HG02943 (cell line): ENCODE results near the gene CAMTA1.
"Not testable (repeated sequence)": the region's sequence is repeated elsewhere in the genome, so short reads cannot be mapped to it uniquely, and the experiment has no call there.

Experiments
- ATAC-seq: cut with Tn5 transposase; IDR thresholded peaks from one replicate; pipeline ENCODE4 v1.9.1; 2021; ENCODE audit warnings: mild to moderate bottlenecking, low read depth, moderate library complexity; ENCODE audit not compliant: unreplicated experiment

CAMTA1 gene

DNA sequence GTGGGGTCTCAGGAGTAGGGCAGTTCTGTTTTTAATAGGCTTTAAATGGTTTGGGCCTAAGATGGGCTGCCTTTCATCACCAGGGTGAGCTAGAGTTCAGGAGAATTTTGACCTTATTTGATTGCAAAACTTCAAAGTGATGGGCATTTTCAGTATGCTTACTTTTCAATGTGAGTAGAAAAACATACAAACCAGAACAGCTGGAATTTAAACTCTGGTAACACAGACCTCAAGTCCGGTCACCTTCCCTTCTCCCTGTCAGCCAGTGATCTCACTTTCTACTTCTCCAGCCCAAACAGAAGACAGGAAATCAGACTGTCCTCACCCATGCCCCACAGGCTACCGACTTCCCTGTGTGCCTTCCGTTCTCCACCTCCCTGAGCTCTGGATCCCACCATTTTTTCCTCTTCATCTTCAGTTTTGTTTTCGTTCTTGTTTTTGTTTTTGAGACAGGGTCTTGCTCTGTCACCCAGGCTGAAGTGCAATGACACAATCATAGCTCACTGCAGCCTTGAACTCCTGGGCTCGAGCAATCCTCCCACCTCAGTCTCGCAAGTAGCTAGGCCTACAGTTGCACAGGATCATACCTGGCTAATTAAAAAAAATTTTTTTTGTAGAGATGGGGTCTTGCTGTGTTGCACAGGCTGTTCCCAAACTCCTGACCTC lies 374.0 kb downstream of the CAMTA1 start:
- no peak for ATAC-seq

DNA sequence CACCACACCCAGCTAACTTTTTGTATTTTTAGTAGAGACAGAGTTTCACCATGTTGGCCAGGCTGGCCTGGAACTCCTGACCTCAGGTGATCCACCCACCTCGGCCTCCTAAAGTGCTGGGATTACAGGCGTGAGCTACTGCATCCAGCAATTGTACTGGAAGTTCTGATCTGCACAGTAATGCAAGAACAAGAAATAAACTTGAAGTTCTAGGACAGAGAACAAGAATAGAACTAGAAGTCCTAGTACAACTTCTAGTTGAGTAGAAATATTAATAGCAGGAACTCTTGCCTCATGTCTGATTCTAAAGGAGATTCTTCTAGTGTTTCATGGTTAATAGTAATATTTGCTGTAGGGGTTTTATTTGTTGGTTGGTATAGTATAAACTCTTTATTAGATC lies 383.3 kb downstream of the CAMTA1 start:
- not testable (repeated sequence) for ATAC-seq

DNA sequence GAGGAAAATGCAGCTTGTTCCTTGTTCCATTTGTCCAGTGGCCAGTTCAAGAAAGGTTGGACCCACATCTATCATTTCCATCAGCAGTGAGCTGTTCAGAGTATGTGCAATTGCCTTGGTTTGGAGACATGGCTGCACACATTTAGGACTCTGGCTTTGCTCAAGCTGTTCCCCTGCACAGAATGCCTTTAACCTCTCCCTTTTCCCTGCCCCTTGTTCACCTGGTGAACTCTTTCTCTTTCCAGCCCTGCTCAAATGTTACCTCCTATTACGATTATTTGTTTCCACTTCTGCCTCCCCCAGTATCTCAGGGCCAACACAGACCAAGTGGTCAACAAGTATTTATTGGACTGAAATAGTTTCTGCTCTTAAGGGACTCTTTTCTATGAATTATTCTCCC lies 385.9 kb downstream of the CAMTA1 start:
- ATAC-seq = no peak

DNA sequence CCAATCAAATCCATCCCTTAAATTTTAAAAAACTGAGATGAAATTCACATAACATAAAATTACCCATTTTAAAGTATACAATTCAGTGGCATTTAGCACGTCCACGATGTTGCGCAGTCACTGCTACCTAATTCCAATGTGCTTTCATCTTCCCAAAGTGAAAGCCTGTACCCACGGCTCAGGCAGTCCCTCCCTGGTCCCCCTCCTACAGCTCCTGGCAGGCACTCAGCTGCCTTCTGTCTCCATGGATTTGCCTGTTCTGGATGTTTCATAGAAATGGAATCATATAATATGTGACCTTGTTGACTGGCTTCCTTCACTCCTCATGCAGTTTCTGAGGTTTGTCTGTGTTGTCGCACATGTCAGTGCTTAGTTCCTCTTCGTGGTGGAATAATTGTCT lies 386.3 kb downstream of the CAMTA1 start:
- no peak for ATAC-seq

DNA sequence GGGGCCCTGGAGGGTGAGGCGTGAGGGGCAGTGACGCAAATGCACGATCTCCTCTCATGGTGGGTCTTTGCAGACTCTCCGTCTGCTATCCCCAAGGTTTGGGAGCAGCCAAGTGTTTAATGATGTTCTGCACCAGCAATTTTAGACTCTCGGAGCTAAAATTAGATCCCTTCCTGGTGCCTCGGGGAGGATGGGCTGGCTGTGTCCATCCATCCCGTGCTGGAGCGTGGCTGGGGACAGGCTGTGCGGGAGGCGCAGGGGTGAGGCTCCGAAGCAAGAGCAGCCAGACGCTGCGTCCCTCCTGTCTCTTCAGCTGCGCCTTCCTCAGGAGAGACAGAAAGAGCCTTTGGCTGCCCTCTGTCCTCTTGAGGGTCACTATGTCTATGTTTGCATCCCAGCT lies 387.6 kb downstream of the CAMTA1 start:
- ATAC-seq = no peak

DNA sequence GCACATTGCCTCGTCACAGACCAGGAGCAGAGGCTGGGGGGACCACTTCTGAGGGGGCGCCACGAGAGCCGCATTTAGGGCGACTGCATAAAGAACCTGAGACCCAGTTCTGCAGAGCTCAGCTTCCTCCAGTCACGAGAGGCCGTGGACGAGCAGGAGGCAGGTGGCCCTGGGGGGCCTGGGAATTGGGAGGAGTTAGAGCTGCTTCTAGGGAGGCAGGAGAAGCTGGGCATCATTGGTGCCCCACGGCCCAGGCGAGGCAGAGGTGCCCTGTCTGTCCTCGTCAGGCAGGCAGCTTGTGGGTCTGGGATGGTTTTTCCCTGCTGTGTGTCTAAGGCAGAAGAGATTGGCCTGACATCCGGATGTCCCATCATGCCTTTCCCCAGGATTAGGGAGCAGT lies 389.3 kb downstream of the CAMTA1 start:
- no peak for ATAC-seq

DNA sequence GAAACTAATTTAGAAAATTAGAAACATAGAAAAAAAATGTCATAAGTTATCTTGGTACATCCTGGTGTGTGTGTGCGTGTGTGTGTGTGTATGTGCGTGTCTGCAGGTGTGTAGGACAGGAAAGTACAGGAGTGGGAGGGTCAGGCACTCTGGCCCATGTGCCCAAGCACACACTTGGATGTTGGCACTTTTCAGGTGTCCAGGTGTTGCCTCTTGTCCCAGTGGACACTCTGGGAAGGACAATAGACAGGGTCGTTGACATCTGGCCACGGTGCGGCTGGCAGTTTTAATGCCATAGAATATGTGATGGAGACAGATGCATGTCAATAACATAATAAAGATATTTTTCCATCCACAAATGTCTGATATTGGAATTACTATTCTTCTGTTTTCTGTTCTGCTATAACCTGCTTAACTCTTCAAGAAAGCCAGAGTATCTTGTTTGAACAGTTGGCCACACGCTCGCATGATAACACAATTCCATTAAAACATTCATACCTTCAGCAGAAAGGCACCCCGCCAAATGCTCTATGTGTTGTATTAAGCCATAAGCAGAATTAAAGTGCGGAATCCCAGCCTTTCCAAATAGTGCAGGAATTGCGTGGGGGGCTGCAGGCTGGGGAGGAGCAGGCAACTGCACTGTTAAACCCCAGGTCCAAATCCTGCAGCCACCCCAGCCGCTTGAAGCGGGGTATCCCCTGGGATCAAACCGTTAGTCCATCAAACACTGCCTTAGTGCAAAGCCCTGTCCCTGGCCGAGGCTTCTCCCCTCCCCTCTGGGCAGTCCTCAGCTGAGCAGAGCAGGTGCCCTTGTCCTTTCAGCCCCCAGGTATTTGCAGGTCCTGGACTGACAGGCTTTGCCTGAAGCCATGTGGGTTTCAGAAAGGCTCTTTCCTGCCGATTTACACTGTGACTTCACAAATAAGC lies 390.0 kb downstream of the CAMTA1 start:
- ATAC-seq = no peak

DNA sequence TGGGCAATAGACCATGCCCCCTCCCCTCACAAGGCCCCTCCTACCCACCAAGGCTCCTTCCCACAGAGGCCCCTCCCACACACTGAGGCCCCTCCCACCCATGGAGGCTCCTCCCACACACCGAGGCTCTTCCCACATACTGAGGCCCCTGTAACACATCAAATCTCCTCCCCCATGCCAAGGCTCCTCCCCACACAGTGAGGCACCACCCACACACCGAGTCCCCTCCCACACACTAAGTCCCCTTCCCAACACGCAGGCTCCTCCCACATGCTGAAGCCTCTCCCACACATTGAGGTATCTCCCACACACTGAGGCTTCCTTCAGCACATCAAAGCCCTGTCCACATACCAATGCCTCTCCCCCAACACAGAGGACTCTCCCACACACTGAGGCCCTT lies 391.8 kb downstream of the CAMTA1 start:
- no peak for ATAC-seq

DNA sequence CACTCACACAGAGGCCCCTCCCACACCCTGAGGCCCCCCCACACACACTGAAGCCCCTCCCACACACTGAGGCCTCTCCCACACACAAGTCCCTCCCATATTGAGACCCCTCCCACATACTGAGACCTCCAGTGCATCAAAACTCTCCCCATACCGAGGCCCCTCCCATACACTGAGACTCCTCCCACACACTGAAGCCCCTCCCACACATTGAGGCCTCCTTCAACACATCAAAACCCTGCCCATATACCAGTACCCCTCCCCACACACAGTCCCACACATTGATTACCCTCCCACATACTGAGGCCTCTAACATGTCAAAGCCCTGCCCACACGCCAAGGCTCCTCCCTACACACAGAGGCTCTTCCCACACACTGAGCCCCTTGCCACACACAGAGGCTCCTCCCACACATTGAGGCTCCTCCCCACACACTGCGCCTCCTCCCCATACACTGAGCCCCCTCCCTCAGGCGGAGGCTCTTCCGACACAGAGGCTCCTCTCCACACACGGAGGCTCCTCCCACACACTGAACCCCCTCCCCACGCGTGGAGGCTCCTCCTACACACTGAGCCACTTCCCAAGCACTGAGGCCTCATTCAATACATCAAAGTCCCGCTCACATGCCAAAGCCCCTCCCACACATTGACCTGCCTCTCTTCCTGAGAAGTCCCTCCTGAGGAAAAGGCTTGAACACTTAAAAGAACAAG lies 392.3 kb downstream of the CAMTA1 start:
- no peak for ATAC-seq

DNA sequence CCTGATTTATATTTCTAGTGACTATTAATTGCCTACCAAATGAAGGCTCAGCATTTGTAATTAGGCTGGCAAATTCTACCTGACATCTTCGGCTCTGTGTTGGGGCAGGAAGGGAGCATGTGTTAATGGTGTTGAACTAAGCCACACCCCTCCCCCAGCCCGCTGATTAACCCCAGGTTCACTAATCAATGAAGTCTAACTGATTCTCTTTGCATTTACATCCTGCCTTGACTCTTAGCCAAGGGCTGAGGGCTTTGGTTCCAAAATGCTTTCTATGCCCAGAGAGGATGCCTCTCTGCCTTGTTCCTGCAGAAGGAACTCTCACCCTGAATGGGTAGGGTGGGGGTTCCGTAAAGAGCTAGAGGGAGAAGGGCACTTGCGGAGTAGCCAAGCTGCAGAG lies 393.1 kb downstream of the CAMTA1 start:
- no peak for ATAC-seq

DNA sequence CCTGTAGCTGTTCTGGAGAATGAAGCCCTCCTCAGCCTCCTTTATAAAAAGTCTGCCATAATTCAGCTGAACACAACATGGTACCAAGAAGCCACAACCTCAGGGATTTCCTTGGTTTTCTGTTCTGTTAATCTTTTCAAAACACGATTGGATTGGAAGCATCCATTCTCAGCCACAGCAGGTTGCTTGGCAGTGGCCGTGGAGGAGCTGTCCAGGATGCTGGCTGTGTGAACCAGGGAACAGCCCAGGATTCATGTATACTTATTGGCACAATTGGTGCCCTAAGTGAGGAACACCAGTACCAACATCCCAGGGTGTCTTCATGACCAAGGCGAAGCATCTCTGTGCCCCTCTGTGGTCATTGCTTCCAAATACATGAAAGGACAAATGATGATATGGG lies 393.5 kb downstream of the CAMTA1 start:
- no peak for ATAC-seq

DNA sequence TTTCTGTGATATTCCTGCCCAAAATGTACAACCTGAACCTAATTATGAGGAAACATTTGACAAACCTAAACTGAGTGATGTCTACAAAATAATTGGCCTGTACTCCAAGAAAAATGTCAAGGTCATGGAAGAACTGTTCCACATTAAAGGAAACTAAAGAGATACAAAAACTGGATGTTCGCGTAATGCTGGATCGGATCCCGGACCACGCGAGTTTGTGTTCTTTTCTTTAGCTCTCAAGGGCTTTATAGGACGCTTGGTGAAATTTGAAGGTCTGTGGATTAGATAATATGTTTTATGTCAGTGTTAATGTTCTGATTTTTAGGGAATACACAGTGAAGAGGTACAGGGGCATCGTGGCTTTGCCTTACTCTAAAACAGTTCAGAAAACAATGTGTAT lies 400.5 kb downstream of the CAMTA1 start:
- no peak for ATAC-seq

DNA sequence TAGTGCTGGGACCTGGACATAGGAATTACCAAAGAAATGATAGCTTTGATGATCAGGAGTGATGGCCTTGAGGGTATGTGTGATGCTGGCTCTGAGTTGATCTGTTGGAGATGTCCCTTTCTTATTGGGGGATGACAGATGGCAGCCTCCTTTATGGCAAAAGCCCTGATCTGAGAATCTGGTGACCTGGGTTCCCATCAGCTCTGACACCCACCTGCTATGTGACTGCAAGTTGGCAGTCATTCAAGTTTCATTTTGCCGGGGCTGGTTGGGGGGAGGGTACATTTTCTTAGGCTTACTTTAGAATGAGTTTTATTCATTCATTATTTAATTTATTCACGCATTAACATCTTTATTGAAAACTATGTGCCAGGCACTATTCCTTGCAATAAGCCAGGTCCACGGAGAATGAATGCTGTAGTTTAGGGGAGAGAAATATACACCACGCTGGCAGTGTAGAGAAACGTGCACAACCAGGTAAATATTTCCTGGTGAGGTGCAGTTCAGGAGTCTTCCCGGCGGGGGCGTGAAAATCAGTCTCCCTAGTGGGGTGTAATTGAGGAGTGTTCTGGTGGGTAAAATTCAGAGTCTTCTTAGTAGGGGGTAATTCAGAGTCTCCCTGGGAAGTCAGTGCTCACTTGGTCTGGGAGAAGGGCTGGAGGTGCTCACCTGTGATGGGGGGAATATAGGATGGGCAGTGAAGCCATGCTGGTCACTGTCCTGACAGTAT lies 401.3 kb downstream of the CAMTA1 start:
- ATAC-seq = no peak

DNA sequence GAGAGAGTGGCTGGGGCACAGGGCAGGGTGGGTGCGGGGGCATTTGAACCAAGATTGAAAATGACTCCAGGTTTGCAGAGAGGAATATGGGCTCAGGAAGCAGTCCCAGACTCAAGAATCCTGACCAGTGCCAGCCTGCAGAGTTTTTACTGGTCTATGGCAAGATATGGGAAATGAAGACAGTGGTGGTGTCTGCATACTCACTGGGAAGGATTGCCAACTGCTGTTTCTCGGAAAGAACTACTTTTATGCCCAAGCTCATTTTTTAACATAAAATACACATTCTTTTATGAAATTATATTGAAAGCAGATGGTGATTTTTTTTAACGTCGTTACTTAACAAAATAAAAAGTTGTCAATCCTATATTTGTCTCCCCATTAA lies 401.8 kb downstream of the CAMTA1 start:
- ATAC-seq = no peak

DNA sequence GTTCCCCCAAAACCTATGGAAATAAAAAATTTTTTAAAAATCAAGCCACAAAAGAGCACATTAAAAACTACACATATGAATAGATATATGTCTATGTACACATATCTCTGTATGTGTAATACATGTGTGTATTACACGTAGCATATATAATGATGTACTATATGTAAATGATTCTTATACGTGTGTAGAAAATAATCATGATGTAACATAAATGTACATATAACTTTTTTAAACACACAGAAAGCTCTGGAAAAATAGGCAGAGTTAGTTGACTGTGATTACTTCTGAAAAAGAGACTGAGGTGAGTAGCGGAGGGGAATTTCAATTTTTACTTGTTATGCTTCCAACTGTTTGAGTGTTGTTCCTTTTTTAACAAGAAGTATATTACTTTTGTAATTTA lies 405.0 kb downstream of the CAMTA1 start:
- no peak for ATAC-seq

DNA sequence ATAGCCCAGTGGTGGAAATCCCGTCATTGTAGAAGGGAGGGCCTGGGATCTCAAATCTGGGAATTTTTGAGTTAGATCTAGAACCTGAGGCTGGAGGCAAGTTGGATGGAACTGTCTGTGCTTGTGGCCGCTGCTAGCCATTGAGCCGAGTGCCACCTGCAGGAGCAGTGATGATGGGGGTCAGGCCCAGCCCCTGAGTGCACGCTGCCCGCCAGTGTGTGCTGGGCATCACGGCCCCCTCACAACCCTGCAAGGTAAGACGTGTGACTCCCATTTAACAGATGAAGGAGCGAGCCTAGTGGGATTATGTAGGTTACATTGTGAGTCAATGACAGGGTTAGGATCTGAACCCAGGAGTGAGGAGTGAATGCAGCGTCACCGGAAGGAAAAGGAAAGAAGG lies 407.2 kb downstream of the CAMTA1 start:
- no peak for ATAC-seq

DNA sequence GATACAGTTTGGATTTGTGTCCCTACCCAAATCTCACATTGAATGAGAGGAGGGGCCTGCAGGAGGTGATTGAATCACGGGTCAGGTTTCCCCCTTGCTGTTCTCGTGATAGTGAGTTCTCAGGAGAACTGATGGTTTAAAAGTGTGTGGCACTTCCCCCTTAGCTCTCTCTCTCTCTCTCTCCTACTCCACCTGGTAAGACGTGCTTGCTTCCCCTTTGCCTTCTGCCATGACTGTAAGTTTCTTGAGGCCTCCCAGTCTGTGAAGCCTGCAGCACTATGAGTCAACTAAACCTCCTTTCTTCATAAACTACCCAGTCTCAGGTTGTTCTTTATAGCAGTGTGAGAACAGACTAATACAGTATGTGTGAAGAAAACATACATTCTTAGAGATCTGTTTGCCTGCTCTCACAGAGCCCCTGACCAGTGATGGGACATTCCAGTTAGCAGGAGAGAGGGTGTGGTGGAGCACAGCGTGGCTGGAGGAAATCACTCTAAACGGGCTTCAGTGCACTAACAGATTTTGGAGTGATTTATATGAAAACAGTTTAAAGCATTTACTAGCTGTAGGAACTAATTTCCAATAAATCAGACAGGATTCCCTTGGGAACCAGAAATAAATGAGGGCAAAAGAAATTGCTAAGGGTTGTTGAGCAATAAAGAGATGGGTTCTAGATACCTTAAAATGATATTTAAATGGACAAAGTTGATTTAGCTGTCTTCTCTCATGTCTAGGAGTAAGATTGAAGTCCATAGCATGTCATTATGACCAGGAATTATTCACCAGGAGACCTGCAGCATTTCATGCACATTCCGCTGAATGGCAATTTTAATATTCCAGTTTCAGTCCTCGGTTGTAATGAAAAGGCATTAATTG lies 411.0 kb downstream of the CAMTA1 start:
- ATAC-seq = no peak

DNA sequence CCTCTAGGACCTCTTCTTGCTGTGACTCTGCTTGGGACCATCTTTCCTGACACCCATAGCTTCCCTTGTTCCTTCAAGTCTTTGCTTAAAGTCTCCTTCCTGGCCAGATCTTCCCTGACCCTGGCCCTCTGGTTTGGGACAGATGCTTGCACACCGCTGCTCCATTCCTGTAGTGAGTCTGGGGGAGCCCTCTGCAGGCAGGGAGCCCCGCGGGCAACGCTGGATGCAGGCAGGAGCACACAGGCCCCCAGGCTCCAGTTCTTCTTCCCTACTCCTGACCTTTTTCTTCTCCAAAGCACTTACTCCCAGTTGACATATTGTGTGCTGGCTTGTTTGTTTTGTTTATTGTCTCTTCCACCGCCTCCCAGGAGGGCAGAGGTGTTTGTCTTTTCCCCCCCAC lies 413.4 kb downstream of the CAMTA1 start:
- no peak for ATAC-seq

DNA sequence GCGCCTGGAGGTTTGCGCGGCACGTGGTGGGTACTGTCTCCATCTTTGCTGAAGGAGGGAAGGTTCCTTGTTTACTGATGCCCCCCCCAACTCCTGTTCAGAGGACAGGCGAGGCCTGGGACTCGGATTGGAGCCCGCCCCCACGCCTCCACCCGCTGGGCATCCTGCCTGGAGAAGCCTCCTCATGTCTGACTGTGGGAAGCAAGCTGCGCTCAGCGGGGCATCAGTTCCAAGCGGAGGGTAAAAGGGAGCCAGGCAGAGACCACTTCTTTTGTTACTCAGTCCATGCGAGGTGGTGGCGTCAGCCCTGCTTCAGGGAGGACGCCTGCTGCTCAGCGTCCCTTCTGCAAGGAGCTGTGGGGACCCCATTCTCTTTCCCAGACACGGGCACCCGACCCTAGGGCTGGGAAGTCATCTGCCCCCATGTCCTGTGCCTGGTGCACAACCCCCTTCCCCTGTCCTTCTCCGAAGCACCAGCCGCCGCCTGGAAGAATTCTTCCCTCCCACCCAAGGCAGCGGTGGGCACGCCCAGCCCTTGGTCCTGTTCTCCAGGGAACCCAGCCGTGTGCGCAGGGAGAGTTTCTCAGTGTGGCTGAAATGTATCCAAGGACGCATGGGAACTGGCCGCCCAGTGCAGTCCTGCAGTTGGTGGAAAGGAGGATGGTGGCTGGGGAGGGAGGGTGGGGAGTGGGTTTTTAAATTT lies 414.0 kb downstream of the CAMTA1 start:
- ATAC-seq = no peak
